Stomach (tissue), 4 donors: ENCODE measurements around the gene BICD1.

ENCODE experiments used
- EP300 ChIP-seq: sonication (generic); formaldehyde crosslinking; IDR thresholded peaks from one replicate; pipeline ENCODE4 v1.6.1; 2017; ENCODE audit warnings: antibody characterized with exemption
- POLR2A ChIP-seq, 4 donors: fragments of 450-650 bp; IDR thresholded peaks; one replicate each; pipeline ENCODE4 v1.6.1; 2016; ENCODE audit warnings: antibody characterized with exemption in 4 of 4, control low read depth in 2 of 4, mild to moderate bottlenecking in 1 of 4, moderate library complexity in 1 of 4
- TF ChIP-seq, protein P1 (sequence below), 7 experiments: fragments of 450-650 bp in 4 of 7; fragments of 200-600 bp in 3 of 7; sonication (generic) in 3 of 7; IDR thresholded peaks; one replicate each; pipeline ENCODE4 v1.5.1; 2016 to 2019; ENCODE audit warnings: antibody characterized with exemption in 7 of 7, control low read depth in 2 of 7, mild to moderate bottlenecking in 1 of 7

DNA sequence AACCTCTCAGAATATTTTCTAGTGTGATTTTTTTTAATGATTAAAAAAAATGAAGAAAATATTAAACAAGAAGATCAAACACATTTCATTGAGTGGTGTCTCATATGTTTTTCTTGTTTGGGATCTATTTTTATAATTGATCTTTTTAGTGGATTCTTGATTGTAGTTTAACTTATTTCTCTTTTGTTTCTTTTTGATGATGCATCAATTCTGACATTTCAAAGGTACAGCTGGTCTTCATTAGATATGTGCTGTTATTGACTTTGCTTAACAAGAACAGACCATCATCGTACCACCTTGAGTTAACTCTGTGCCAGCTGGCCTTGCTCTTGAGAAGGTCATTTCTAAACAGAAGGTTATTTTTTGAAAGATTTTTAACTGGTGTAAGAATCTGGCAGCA is 246.9 kb downstream of the BICD1 start:
- TF ChIP-seq, protein P1, sequence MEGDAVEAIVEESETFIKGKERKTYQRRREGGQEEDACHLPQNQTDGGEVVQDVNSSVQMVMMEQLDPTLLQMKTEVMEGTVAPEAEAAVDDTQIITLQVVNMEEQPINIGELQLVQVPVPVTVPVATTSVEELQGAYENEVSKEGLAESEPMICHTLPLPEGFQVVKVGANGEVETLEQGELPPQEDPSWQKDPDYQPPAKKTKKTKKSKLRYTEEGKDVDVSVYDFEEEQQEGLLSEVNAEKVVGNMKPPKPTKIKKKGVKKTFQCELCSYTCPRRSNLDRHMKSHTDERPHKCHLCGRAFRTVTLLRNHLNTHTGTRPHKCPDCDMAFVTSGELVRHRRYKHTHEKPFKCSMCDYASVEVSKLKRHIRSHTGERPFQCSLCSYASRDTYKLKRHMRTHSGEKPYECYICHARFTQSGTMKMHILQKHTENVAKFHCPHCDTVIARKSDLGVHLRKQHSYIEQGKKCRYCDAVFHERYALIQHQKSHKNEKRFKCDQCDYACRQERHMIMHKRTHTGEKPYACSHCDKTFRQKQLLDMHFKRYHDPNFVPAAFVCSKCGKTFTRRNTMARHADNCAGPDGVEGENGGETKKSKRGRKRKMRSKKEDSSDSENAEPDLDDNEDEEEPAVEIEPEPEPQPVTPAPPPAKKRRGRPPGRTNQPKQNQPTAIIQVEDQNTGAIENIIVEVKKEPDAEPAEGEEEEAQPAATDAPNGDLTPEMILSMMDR (IDR thresholded peaks at IDR 0.05): no peak
- no peak for TF ChIP-seq POLR2A (IDR thresholded peaks at IDR 0.05)
- TF ChIP-seq EP300: no peak
